H1 (cell line): Measurements from ENCODE around the gene SLC39A9. TPM values are rescaled to one million over a fixed set of nuclear protein-coding genes. Genes with fewer than 3 reads are reported as not detected.

Experiments
- CTCF ChIA-PET: fragments of 300-600 bp; sonication (Branson Sonifier 250); formaldehyde crosslinking; loops from one replicate; lab custom pipeline; 2021; ENCODE audit not compliant: partially characterized antibody; lab: Charles Lee
- POLR2A ChIA-PET: fragments of 300-600 bp; sonication (Branson Sonifier 250); formaldehyde crosslinking; loops from one replicate; lab custom pipeline; 2021; ENCODE audit warnings: inconsistent platforms; ENCODE audit not compliant: partially characterized antibody; lab: Charles Lee
- DNase-seq, 2 experiments: peaks; one replicate each; pipeline versions ENCODE4 v3.0.0 to v3.0.0-alpha.2; 2010 to 2022; ENCODE audit warnings: low spot score in 2 of 2, low read depth in 1 of 2, mixed read lengths in 1 of 2
- FAIRE-seq: peaks from 2 replicates; lab custom pipeline; 2011; peaks lifted over from hg19 to GRCh38; lab: Jason Lieb, UNC
- H2AFZ ChIP-seq: 2 replicates; pipeline ENCODE4 v1.8.1; 2012; ENCODE audit warnings: low read length, inconsistent platforms
- H2AK5ac ChIP-seq: 2 replicates; pipeline ENCODE4 v1.6.1; 2013; ENCODE audit warnings: low read depth, low read length
- H2BK120ac ChIP-seq: replicated peaks from 2 replicates; pipeline ENCODE3; 2013; ENCODE audit warnings: low read depth, low read length, inconsistent platforms
- H2BK12ac ChIP-seq: 2 replicates; pipeline ENCODE4 v1.6.1; 2013; ENCODE audit warnings: low read depth, low read length
- H2BK15ac ChIP-seq: 2 replicates; pipeline ENCODE4 v1.6.1; 2013; ENCODE audit warnings: low read length
- H2BK20ac ChIP-seq: 2 replicates; pipeline ENCODE4 v1.6.1; 2013; ENCODE audit warnings: low read length
- H2BK5ac ChIP-seq: 2 replicates; pipeline ENCODE4 v1.6.1; 2013; ENCODE audit warnings: low read depth, low read length
- H3K14ac ChIP-seq: 2 replicates; pipeline ENCODE4 v1.6.1; 2013; ENCODE audit warnings: inconsistent platforms; ENCODE audit not compliant: insufficient read length
- H3K18ac ChIP-seq: 2 replicates; pipeline ENCODE4 v1.6.1; 2013; ENCODE audit warnings: low read length; ENCODE audit errors: extremely low read depth
- H3K23ac ChIP-seq: 2 replicates; pipeline ENCODE4 v1.6.1; 2013; ENCODE audit warnings: inconsistent platforms; ENCODE audit not compliant: insufficient read length
- H3K23me2 ChIP-seq: 2 replicates; pipeline ENCODE4 v1.6.1; 2013; ENCODE audit warnings: low read depth, low read length
- H3K27ac ChIP-seq: 2 replicates; pipeline ENCODE4 v1.6.1; 2011; ENCODE audit warnings: low read depth, low read length, inconsistent platforms
- H3K27me3 ChIP-seq, 4 experiments: replicated peaks in 1 of 4; 1 replicate in 1 of 4; 2 replicates in 3 of 4; pipeline versions ENCODE4 v1.6.1 to v1.8.1; 2011 to 2013; ENCODE audit warnings: low read length in 3 of 4, mild to moderate bottlenecking in 3 of 4, inconsistent platforms in 2 of 4, mixed read lengths in 2 of 4, moderate library complexity in 1 of 4; ENCODE audit not compliant: control insufficient read depth in 3 of 4, insufficient read depth in 3 of 4; ENCODE audit errors: extremely low read depth in 1 of 4
- H3K36me3 ChIP-seq, 4 experiments: 2 replicates each; pipeline versions ENCODE4 v1.6.1 to v1.8.1; 2011 to 2013; ENCODE audit warnings: mild to moderate bottlenecking in 4 of 4, low read length in 3 of 4, moderate library complexity in 2 of 4, control low read depth in 1 of 4, inconsistent platforms in 1 of 4; ENCODE audit not compliant: insufficient read depth in 4 of 4, control insufficient read depth in 2 of 4
- H3K4ac ChIP-seq: replicated peaks from 2 replicates; pipeline ENCODE3; 2013; ENCODE audit warnings: low read length, low read depth, mixed read lengths, inconsistent platforms; ENCODE audit not compliant: insufficient read length
- H3K4me1 ChIP-seq, 4 experiments: replicated peaks in 1 of 4; 1 replicate in 1 of 4; 2 replicates in 3 of 4; pipeline versions ENCODE4 v1.6.1 to v1.8.1; 2011 to 2013; ENCODE audit warnings: low read length in 3 of 4, inconsistent platforms in 2 of 4, mixed read lengths in 1 of 4; ENCODE audit not compliant: insufficient read depth in 4 of 4, control insufficient read depth in 3 of 4
- H3K4me2 ChIP-seq, 2 experiments: 2 replicates each; pipeline versions ENCODE4 v1.6.1 to v1.8.1; 2011 to 2013; ENCODE audit warnings: low read depth in 2 of 2, low read length in 2 of 2, control low read depth in 1 of 2, inconsistent platforms in 1 of 2, mild to moderate bottlenecking in 1 of 2; ENCODE audit not compliant: insufficient read depth in 1 of 2
- H3K4me3 ChIP-seq, 4 experiments: fragments of 200-600, 300-600 bp in 1 of 4; sonication (generic), shearing (Covaris generic), sonication (Bioruptor Twin) in 1 of 4; 2 replicates each; pipeline versions ENCODE4 v1.5.1 to v1.8.1; 2011 to 2016; ENCODE audit warnings: low read length in 4 of 4, low read depth in 3 of 4, control low read depth in 2 of 4, inconsistent platforms in 2 of 4, mild to moderate bottlenecking in 2 of 4, mixed read lengths in 1 of 4, moderate library complexity in 1 of 4; ENCODE audit not compliant: insufficient read depth in 2 of 4; ENCODE audit errors: extremely low read depth in 1 of 4
- H3K56ac ChIP-seq: replicated peaks from 2 replicates; pipeline ENCODE3; 2013; ENCODE audit warnings: low read depth, mild to moderate bottlenecking, mixed read lengths, low read length, inconsistent platforms; ENCODE audit not compliant: insufficient read length
- H3K79me1 ChIP-seq: 2 replicates; pipeline ENCODE4 v1.6.1; 2013; ENCODE audit warnings: low read depth, low read length, control low read depth
- H3K79me2 ChIP-seq, 2 experiments: 2 replicates each; pipeline versions ENCODE4 v1.6.1 to v1.8.1; 2012 to 2013; ENCODE audit warnings: low read length in 2 of 2, mild to moderate bottlenecking in 2 of 2, inconsistent platforms in 1 of 2; ENCODE audit not compliant: insufficient read depth in 2 of 2, control insufficient read depth in 1 of 2
- H3K9ac ChIP-seq, 4 experiments: replicated peaks in 1 of 4; 1 replicate in 1 of 4; 2 replicates in 3 of 4; pipeline versions ENCODE4 v1.6.1 to v1.8.1; 2011 to 2013; ENCODE audit warnings: low read depth in 3 of 4, low read length in 3 of 4, control low read depth in 2 of 4, mild to moderate bottlenecking in 2 of 4, moderate library complexity in 2 of 4, inconsistent platforms in 1 of 4; ENCODE audit errors: extremely low read depth in 1 of 4
- H3K9me3 ChIP-seq, 2 experiments: 2 replicates each; pipeline versions ENCODE4 v1.6.1 to v1.8.1; 2012 to 2013; ENCODE audit warnings: mild to moderate bottlenecking in 2 of 2, moderate library complexity in 2 of 2, control low read depth in 1 of 2, inconsistent platforms in 1 of 2, low read depth in 1 of 2, low read length in 1 of 2, mixed read lengths in 1 of 2; ENCODE audit not compliant: insufficient read depth in 2 of 2
- H4K20me1 ChIP-seq, 2 experiments: replicated peaks in 1 of 2; 2 replicates each; pipeline versions ENCODE3 to v1.8.1; 2011 to 2013; ENCODE audit warnings: inconsistent platforms in 2 of 2, low read length in 2 of 2, mild to moderate bottlenecking in 1 of 2; ENCODE audit not compliant: insufficient read depth in 2 of 2, control insufficient read depth in 1 of 2
- H4K5ac ChIP-seq: 2 replicates; pipeline ENCODE4 v1.6.1; 2013; ENCODE audit warnings: low read length, low read depth, mixed read lengths, inconsistent platforms; ENCODE audit not compliant: insufficient read length
- H4K8ac ChIP-seq: 2 replicates; pipeline ENCODE4 v1.8.0; 2013; ENCODE audit warnings: mild to moderate bottlenecking, moderate library complexity, low read length, inconsistent platforms; ENCODE audit not compliant: insufficient read depth; ENCODE audit errors: extremely low read depth
- H4K91ac ChIP-seq: replicated peaks from 2 replicates; pipeline ENCODE3; 2013; ENCODE audit warnings: low read length, mixed read lengths, inconsistent platforms; ENCODE audit not compliant: insufficient read length
- CBX8 ChIP-seq: fragments of 300-800, 300-1000 bp; sonication (generic); IDR thresholded peaks from 2 replicates; pipeline ENCODE4 v1.7.1; 2016; ENCODE audit warnings: low read depth, low read length, borderline replicate concordance
- CEBPB ChIP-seq: IDR thresholded peaks from 2 replicates; pipeline ENCODE4 v1.6.1; 2012; ENCODE audit warnings: low read depth, low read length
- CHD1 ChIP-seq: IDR thresholded peaks from 2 replicates; pipeline ENCODE4 v1.6.1; 2012; ENCODE audit warnings: low read depth, low read length, improper control_type of control experiment
- EP300 ChIP-seq, 2 experiments: IDR thresholded peaks; 1 replicate in 1 of 2; 2 replicates in 1 of 2; pipeline ENCODE4 v1.6.1; 2011 to 2012; ENCODE audit warnings: low read depth in 2 of 2, low read length in 2 of 2, mild to moderate bottlenecking in 2 of 2, borderline replicate concordance in 1 of 2, inconsistent platforms in 1 of 2, moderate library complexity in 1 of 2
- GABPA ChIP-seq: IDR thresholded peaks from 2 replicates; pipeline ENCODE4 v1.6.1; 2011; ENCODE audit warnings: mild to moderate bottlenecking, low read length, moderate library complexity, borderline replicate concordance; ENCODE audit not compliant: insufficient read depth
- KDM1A ChIP-seq: fragments of 200-600, 300-600 bp; sonication (generic); IDR thresholded peaks from 2 replicates; pipeline ENCODE4 v1.7.1; 2016; ENCODE audit warnings: mild to moderate bottlenecking, low read length, borderline replicate concordance
- KDM5A ChIP-seq: fragments of 200-600 bp; IDR thresholded peaks from 2 replicates; pipeline ENCODE4 v1.7.1; 2012; ENCODE audit warnings: mild to moderate bottlenecking, low read length, inconsistent platforms, mixed read lengths
- MAX ChIP-seq: IDR thresholded peaks from 2 replicates; pipeline ENCODE4 v1.6.1; 2012; ENCODE audit warnings: inconsistent platforms
- RFX5 ChIP-seq: IDR thresholded peaks from 2 replicates; pipeline ENCODE4 v1.6.1; 2011; ENCODE audit warnings: low read depth, low read length, improper control_type of control experiment, borderline replicate concordance
- RNF2 ChIP-seq: fragments of 200-900, 300-1000 bp; sonication (generic); IDR thresholded peaks from 2 replicates; pipeline ENCODE4 v1.7.1; 2016; ENCODE audit warnings: borderline replicate concordance, low read depth, mild to moderate bottlenecking, antibody characterized with exemption, low read length; ENCODE audit not compliant: poor library complexity, severe bottlenecking; ENCODE audit errors: missing control alignments
- SIN3A ChIP-seq, 2 experiments: IDR thresholded peaks in 1 of 2; conservative IDR thresholded peaks in 1 of 2; 2 replicates each; pipeline ENCODE4 v1.6.1; 2011 to 2012; ENCODE audit warnings: low read length in 2 of 2, improper control_type of control experiment in 1 of 2, low read depth in 1 of 2, mild to moderate bottlenecking in 1 of 2
- SP4 ChIP-seq: IDR thresholded peaks from 2 replicates; pipeline ENCODE4 v1.6.1; 2012; ENCODE audit warnings: low read length, inconsistent platforms
- SRF ChIP-seq: IDR thresholded peaks from 2 replicates; pipeline ENCODE4 v1.6.1; 2011; ENCODE audit warnings: mild to moderate bottlenecking, low read depth, low read length, moderate library complexity
- WGBS, 2 experiments: shearing (Covaris generic) in 1 of 2; methylation state at CpG; one replicate each; pipeline versions ENCODE4 v1.1.6 to v1.1.7; 2013 to 2015; ENCODE audit warnings: low lambda C conversion rate in 2 of 2, mixed read lengths in 2 of 2, inconsistent platforms in 1 of 2, low coverage in 1 of 2, missing lambda C conversion rate in 1 of 2; ENCODE audit not compliant: insufficient replicate concordance in 2 of 2, insufficient coverage in 1 of 2, insufficient read length in 1 of 2; ENCODE audit errors: extremely low coverage in 1 of 2, missing lambda C conversion rate in 1 of 2; 5-methylcytosine and 5-hydroxymethylcytosine counted together
- polyA plus RNA-seq, 7 experiments: library from polyadenylated mRNA; depleted of rRNA in 3 of 7; stranded (reverse) in 5 of 7; unstranded in 2 of 7; fragments of >200 nt in 5 of 7; fragments of 200-250 nt in 2 of 7; gene quantifications; 1 replicate in 5 of 7; 2 replicates in 1 of 7; 4 replicates in 1 of 7; pipeline versions ENCODE4 v1.2.1 to v1.2.3, GENCODE V29; 2011 to 2013; ENCODE audit warnings: missing spikeins in 2 of 7, mixed read lengths in 2 of 7
- total RNA-seq: library from RNA; stranded (reverse); fragmentation: NEBNext Ultra II Directional; extraction: Animal tissue kit (Norgen Biotek cat#: 25700); gene quantifications from 2 replicates; pipeline ENCODE4 v1.2.1, GENCODE V29; 2021

Gene SLC39A9
- total and polyA plus RNA-seq, 2 of the 8 experiments (the other 6 are each of a cell fraction or from before 2014, with no cell fraction given): 31.0 to 44.2 TPM

- Histone ChIP-seq H2AK5ac (no peak overlapping the region), H3K23me2 (no peaks in the 10 kb centered on the region; the same call in 1 of the 2 replicates), H3K27me3 (no peaks in the 10 kb centered on the region), H3K9me3 (no peaks in the 10 kb centered on the region), H2BK20ac (no peak overlapping the region), H3K4me3 (no peak overlapping the region), H2BK120ac (no peak overlapping the region), H4K91ac (no peak overlapping the region), H3K27ac (0 out of 2 replicates have a peak overlapping the region, but pooled peaks have one; percentile 27), H3K79me1 (no peaks in the 10 kb centered on the region), H4K5ac (no peak overlapping the region), H3K18ac (no peak overlapping the region), H2BK5ac (no peak overlapping the region), H4K8ac (no peak overlapping the region), H3K23ac (no peak overlapping the region), H2AFZ (no peak overlapping the region), H2BK12ac (no peak overlapping the region), H3K14ac (no peak overlapping the region), H3K4me2 (no peak overlapping the region), H3K9ac (no peak overlapping the region), H2BK15ac (no peak overlapping the region), H3K36me3 (no peaks in the 10 kb centered on the region), H4K20me1 (peaks cover 0 to 3% of the 10 kb centered on the region in 2 experiments), H3K4me1 (peaks cover 0 to 4% (median 2%) of the 10 kb centered on the region in 4 experiments; a peak in 1 of 7 replicates), H3K79me2 (peaks cover 0 to 4% of the 10 kb centered on the region in 2 experiments; a peak in 1 of 4 replicates), H3K4ac (no peak overlapping the region), H3K56ac (no peak overlapping the region)
- 80% methylated on average over 5 of the region's 5 CpGs; no CpG with 5 or more reads in 1 of the 2 experiments for WGBS, 2 experiments
- FAIRE-seq: no peak
- ChIA-PET CTCF (interaction anchor here (2.0 kb wide), 1 partner anchor 10 kb away, joined by 4 read pairs; no protein-coding TSS in a partner anchor), POLR2A (interaction anchor here (1.5 kb wide), 2 partner anchors 38 to 44 kb away, joined by 3 to 4 read pairs; partner anchors contain the start of genes ERH and SLC39A9)
- DNase-seq: no peak
- TF ChIP-seq SRF: no peak
- TF ChIP-seq RNF2: no peak
- no peak for TF ChIP-seq KDM1A
- TF ChIP-seq KDM5A: no peak
- TF ChIP-seq RFX5: no peak
- no peak for TF ChIP-seq EP300 (IDR thresholded peaks at IDR 0.05; ENCODE audit: borderline replicate concordance in 1 of 2, low read depth in 2 of 2, low read length in 2 of 2)
- TF ChIP-seq CEBPB: no peak
- TF ChIP-seq CBX8: no peak
- TF ChIP-seq CHD1: no peak
- no peak for TF ChIP-seq MAX
- no peak for TF ChIP-seq GABPA
- TF ChIP-seq SIN3A (conservative IDR thresholded peaks at IDR 0.05 in 1 of 2, IDR thresholded peaks at IDR 0.05 in 1 of 2; ENCODE audit: low read depth in 1 of 2, low read length in 2 of 2): no peak
- no peak for TF ChIP-seq SP4
These were observed 43.5 kb downstream of the SLC39A9 start for GRCh38 chr14:69441948-69442347.
